IPS-NIHi7 (cell line): Measurements from ENCODE around the gene SGPP1.
"Not testable (repeated sequence)": the region's sequence is repeated elsewhere in the genome, so short reads cannot be mapped to it uniquely, and the experiment has no call there.

Experiments used
- DNase-seq: peaks from one replicate; pipeline ENCODE4 v3.0.0; 2012; ENCODE audit warnings: mixed read lengths; ENCODE audit errors: extremely low spot score

Gene SGPP1

DNA sequence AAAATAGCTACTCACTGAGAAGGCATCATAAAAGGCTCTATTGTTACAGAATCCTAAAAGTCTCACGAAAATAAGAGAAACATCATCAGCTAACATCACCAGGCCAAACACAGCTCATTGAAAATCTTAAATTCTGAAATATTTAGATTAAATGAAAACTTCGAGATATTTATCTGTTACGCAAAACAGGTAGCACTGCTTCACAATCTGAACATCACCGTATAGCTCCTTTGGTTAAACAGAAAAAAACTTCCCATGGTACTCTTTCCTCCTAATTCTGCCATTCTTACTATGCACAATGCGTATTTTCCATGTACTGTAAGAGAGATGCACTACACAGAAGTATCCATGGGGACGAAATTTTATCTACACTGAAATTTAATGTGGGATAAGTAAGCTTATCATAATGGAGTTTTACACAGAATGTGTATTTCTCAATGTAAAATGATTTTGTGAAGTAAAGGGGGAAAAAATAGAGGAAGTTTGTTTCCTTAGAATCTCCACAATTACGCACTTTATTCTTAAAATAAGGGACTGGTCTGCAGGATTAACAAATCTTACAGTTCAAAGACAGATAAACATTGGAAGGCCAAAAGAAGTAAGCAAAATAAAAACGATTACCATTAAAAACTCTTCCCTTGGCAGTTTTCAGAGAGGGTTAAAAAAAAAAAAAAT is 1.9 kb downstream of the SGPP1 start:
- DNase-seq: no peak

DNA sequence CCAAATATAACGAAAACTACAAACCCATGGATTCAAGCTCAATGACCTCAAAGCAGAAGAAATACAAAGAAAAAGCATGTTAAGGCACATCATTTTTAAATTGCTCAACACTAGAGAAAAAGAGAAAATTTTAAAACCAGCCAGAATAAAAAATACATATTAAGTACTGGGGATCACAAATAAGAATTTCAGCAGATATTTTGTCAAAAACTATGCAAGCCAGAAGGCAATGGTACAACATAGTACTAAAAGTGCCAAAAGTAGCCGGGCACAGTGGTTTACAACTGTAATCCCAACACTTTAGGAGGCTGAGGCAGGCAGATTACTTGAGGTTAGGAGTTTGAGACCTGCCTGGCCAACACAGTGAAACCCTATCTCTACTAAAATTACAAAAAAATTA is 10.2 kb downstream of the SGPP1 start:
- no peak for DNase-seq

GRCh38 chr14:63715360-63715759 is 12.5 kb downstream of the SGPP1 start:
- DNase-seq: no peak

DNA sequence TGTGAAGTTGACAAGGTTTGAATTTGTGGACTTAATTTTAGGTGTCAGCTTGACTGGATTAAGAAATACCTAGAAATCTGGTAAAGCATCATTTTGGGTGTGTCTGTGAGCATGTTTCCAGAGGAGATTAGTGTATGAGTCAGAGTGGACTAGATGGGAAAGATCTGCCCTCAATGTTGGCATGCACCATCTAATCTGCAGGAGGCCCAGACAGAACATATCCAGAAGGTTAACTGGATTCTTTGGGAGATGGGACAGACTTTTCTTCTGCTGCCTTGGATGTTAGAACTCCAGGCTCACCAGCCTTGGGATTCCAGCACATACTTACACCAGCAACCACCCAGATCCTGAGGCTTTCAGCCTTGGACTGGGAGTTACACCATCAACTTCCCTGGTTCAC is 14.1 kb downstream of the SGPP1 start:
- DNase-seq: no peak

DNA sequence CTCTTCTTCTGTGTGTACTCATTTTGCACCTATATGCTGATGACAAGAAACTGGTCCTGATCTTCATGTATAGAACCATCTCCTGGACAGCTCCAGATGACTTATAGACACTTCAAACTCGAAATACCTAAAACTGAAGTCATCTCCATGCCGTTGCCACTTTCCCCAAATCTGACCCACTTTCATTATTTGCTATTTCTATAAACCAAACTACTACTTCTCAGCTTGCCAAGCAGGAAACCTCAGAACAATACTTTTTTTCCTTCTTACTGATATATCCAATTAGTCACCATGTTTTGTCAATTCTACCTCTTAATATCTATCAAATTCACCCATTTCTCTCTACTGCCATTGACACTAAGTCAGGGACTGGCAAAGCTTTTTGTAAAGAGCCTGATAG is 14.8 kb downstream of the SGPP1 start:
- DNase-seq: no peak

- DNase-seq: no peak
Measured at GRCh38 chr14:63712123-63712522, 15.7 kb downstream of the SGPP1 start.

- DNase-seq: no peak
Measured at GRCh38 chr14:63710497-63710896, 17.4 kb downstream of the SGPP1 start.

- DNase-seq: no peak
Measured at GRCh38 chr14:63709589-63709988, 18.3 kb downstream of the SGPP1 start.

DNA sequence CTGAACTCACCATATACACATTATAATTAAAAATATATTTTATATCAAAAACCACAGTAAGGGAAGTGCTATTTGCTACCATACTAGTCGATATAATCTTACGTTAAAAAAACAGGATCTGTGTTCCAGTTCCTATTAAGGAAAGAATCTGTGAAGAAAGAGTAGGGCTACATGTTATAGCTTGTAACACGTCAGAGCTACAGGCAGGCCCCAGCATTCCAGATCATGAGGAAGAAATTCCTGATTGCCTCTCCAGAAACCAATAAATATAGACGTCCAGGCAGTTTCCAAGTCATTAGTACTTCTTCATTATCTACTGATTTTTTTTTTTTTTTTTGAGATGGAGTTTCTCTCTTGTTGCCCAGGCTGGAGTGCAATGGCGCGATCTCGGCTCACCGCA is 20.6 kb downstream of the SGPP1 start:
- DNase-seq: no peak

- no peak for DNase-seq
Measured at GRCh38 chr14:63705561-63706070, 22.2 kb downstream of the SGPP1 start.

DNA sequence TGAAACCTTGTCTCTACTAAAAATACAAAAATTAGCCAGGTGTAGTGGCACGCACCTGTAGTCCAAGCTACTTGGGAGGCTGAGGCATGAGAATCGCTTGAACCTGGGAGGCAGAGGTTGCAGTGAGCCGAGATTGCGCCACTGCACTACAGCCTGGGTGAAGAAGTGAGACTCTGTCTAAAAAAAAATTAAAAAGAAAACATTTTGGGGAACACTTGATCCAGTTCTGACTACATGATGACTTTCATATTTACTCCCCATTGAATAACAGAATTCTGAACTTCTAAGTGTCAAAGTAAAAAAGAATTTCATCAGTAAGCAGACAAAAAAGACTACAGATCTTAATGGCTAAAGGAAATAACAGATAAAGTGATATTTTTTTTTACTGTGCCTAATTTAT is 25.3 kb downstream of the SGPP1 start:
- not testable (repeated sequence) for DNase-seq

DNA sequence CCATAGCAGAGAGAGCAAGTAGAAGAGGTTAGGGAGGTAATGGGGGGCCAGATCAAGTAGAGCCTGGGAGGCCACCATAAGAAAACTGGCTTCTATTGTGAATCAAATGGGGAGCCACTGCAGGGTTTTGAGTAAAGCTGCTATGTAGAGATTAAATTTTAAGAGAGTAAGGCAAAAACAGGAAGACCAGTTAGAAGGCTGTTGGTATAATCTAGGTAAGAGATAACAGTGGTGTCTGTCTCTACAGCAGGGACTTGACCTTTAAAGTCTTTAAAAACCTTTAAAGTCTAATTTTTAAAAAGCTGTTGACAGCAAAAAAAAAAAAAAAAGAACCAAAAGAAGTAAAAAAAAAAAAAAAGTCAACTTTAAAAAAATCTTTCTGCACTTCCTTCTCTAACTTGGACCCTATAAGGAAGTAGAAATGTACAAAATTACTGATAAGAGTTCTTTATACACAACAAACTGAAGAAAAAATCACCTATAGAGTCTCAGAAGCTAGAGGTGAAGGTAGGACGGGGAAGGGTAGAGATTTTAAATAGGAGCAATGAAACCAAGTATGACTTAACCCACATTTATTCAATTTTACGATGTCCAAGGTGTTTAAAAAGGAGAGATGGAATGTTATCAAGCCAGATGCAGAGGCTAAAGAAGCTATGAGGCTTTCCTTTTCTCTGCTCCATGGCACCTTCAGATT is 26.1 kb downstream of the SGPP1 start:
- no peak for DNase-seq

- DNase-seq: no peak
Measured at GRCh38 chr14:63692310-63693020, 35.4 kb downstream of the SGPP1 start.

GRCh38 chr14:63689132-63689531 is 38.7 kb downstream of the SGPP1 start:
- DNase-seq: no peak

- no peak for DNase-seq
Measured at GRCh38 chr14:63686926-63687325, 40.9 kb downstream of the SGPP1 start.

- DNase-seq: no peak
Measured at GRCh38 chr14:63685401-63685800, 42.5 kb downstream of the SGPP1 start.

DNA sequence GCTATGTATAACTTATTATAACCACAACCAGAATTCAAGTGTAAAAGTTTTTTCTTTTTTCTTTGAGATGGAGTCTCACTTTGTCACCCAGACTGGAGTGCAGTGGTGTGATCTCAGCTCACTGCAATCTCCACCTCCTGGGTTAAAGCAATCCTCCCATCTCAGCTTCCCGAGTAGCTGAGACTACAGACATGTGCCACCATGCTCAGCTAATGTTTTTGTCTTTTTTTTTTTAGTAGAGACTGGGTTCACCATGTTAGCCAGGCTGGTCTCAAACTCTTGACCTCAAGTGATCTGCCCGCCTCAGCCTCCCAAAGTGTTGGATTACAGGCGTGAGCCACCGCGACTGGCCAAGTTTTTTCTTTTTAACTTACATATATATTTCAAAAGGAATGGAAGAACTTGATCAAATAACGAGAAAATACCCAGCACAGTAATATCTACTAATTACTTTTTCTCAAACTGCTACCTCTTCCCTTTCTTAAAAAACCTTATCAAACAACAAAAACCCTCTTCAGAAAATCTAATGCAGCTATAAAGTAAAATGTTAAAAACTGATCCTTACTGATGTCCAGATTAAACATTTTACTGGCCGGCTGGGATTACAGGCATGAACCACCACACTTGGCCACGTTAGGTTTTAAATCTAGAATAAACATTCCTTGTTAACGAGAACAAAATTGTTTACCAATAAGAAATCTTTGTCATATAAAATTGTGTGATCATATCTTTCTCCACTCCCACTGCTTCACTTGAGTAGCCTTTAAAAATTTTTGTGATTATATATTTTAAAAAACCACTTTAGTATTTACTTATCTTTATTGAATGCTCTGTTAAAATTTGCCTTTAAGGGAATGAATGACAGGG is 44.9 kb downstream of the SGPP1 start:
- no peak for DNase-seq

DNA sequence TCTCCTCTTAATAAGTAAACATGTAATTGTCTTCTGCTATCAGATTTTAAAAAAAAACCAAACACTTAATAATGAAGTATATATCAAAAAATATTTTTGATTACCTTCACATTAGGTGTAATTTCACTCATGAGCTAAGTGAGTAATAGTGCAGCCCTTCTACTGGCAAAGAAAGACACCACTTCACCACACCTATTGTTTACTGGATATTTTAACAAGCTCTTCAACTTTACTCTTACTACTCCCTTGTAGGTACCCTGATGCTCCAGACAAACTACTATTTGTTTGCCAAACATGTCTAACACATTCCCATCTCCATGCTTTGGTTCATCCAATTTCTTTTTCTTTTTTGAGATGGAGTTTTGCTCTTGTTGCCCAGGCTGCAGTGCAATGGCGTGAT is 49.3 kb downstream of the SGPP1 start:
- DNase-seq: no peak

DNA sequence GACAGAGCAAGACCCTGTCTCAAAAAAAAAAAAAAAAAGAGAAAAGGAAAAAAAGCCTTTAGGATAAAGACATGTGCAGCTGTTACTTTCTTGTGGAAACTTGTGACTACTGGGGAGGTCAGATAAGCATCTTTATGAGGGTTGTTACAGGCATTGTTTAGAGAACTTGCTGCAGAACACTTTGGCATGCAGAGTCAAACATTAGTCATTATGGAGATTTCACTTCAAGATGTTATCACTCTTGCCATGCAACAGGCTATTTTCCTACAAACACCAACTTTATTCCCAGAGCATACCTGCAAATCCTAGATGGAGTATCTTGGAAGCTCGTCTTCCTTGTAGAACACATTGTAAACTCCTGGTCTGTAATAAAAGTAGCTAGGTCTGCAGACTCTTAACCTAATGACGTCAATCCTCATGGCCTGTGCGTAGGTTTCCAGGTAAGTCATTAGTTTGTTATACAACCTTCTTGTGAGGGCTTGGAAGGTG is 49.9 kb downstream of the SGPP1 start:
- DNase-seq: no peak

DNA sequence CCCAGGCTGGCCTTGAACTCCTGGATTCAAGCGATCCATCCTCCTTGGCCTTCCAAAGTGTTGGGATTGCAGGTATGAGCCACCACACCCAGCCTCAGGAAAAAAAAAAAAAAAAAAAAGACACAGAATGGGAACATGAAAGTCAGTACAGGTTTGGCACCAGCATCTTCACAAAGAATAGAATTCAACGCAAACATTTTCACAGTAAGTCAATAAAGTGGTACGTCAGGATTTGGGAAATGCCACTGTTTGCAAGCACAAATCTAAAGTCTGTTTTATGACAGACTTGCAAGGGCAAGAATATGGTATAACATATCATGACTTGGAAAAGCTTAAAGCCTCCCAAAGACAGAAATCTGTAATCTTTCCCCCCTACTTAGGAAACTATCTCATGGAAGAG is 51.2 kb downstream of the SGPP1 start:
- DNase-seq: no peak

DNA sequence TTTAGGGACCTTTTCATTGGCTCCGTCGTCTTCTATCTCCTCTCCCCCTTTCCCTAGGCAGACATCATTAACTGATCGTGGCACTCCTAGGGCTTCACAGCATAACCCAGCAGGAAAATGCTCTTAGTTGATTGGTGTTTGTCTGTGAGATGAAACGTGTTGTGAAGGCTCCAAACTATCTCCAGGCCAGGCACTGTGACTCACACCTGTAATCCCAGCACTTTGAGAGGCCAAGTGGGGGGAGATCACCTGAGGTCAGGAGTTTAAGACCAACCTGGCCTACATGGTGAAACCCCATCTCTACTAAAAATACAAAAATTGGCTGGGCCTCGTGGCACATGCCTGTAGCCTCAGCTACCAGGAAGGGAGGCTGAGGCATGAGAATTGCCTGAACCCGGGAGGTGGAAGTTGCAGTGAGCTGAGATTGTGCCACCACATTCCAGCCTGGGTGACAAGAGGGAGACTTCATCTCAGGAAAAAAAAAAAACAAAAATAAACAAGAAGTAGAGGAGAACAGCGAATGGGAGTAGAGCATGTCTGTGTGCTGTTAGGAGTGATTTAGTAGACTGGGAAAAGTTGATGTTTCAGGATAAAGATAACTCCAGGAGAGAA is 53.9 kb downstream of the SGPP1 start:
- no peak for DNase-seq
